Spleen (tissue), 11 donors: ENCODE measurements around the gene ISG20L2. TPM values are rescaled to one million over a fixed set of nuclear protein-coding genes. Genes with fewer than 3 reads are reported as not detected.

Experiments
- DNase-seq: peaks from one replicate; pipeline ENCODE4 v3.0.0-alpha.2; 2020
- H3K27ac ChIP-seq, 8 donors: fragments of 200-600 bp; sonication (generic) in 7 of 8; 1 replicate in 4 of 8; 2 replicates in 4 of 8; pipeline versions ENCODE4 v1.5.0 to v1.8.0; 2016 to 2021; ENCODE audit warnings: inconsistent platforms in 4 of 8, mild to moderate bottlenecking in 4 of 8, moderate library complexity in 1 of 8
- H3K27me3 ChIP-seq, 7 donors: fragments of 200-600 bp; sonication (generic) in 6 of 7; replicated peaks in 1 of 7; 1 replicate in 4 of 7; 2 replicates in 3 of 7; pipeline versions ENCODE4 v1.5.0 to v1.8.0; 2016 to 2021; ENCODE audit warnings: inconsistent platforms in 3 of 7, mild to moderate bottlenecking in 1 of 7
- H3K36me3 ChIP-seq, 6 donors: fragments of 200-600 bp; sonication (generic) in 5 of 6; 1 replicate in 4 of 6; 2 replicates in 2 of 6; pipeline versions ENCODE4 v1.5.0 to v1.8.0; 2016 to 2021; ENCODE audit warnings: inconsistent platforms in 2 of 6
- H3K4me1 ChIP-seq, 6 donors: fragments of 200-600 bp; sonication (generic) in 5 of 6; 1 replicate in 3 of 6; 2 replicates in 3 of 6; pipeline versions ENCODE4 v1.5.0 to v1.8.0; 2016 to 2021; ENCODE audit warnings: inconsistent platforms in 3 of 6
- H3K4me3 ChIP-seq, 8 donors: fragments of 200-600 bp; sonication (generic) in 7 of 8; 1 replicate in 4 of 8; 2 replicates in 4 of 8; pipeline versions ENCODE4 v1.5.0 to v1.8.0; 2016 to 2021; ENCODE audit warnings: inconsistent platforms in 4 of 8, mild to moderate bottlenecking in 4 of 8, moderate library complexity in 2 of 8
- H3K9me3 ChIP-seq, 8 donors: fragments of 200-600 bp; sonication (generic) in 7 of 8; 1 replicate in 4 of 8; 2 replicates in 4 of 8; pipeline versions ENCODE4 v1.5.0 to v1.8.0; 2016 to 2021; ENCODE audit warnings: inconsistent platforms in 4 of 8
- CTCF ChIP-seq, 11 experiments: fragments of 200-600 bp in 7 of 11; fragments of 450-650 bp in 4 of 11; sonication (generic) in 4 of 11; IDR thresholded peaks in 8 of 11; conservative IDR thresholded peaks in 3 of 11; 1 replicate in 7 of 11; 2 replicates in 4 of 11; pipeline versions ENCODE4 v1.4.0 to v1.8.0; 2016 to 2021; ENCODE audit warnings: antibody characterized with exemption in 11 of 11, inconsistent platforms in 4 of 11, mild to moderate bottlenecking in 1 of 11
- POLR2A ChIP-seq, 3 donors: fragments of 450-650 bp; IDR thresholded peaks; one replicate each; pipeline ENCODE4 v1.5.1; 2017; ENCODE audit warnings: antibody characterized with exemption in 3 of 3, mild to moderate bottlenecking in 1 of 3
- POLR2AphosphoS5 ChIP-seq, 3 donors: sonication (generic); formaldehyde crosslinking; IDR thresholded peaks; one replicate each; pipeline ENCODE4 v1.5.1; 2017; ENCODE audit warnings: antibody characterized with exemption in 3 of 3
- WGBS, 5 donors: extraction: QIAGEN DNeasy Blood & Tissue Kit in 3 of 5; methylation state at CpG; one replicate each; pipeline versions ENCODE4 v1.1.5 to v1.1.7; 2013 to 2018; 5-methylcytosine and 5-hydroxymethylcytosine counted together
- intact Hi-C: fragments of 100-400 bp; cut with DNase I; formaldehyde crosslinking; loops from one replicate; pipeline ENCODE4 v1.15.0; 2023; ENCODE audit warnings: low total_unique reads
- polyA plus RNA-seq, 3 donors: library from polyadenylated mRNA; stranded (reverse); fragments of 200-250 nt; gene quantifications; one replicate each; pipeline ENCODE4 v1.2.1, GENCODE V29; 2013
- total RNA-seq, 7 donors: library from RNA; depleted of rRNA in 3 of 7; stranded (reverse); fragments of >200 nt in 3 of 7; fragmentation: NEBNext Ultra II Directional in 4 of 7; extraction: Animal tissue kit (Norgen Biotek cat#: 25700) in 4 of 7; gene quantifications; one replicate each; pipeline versions ENCODE4 v1.1.0 to v1.2.1, GENCODE V29; 2016 to 2021
- donor health status: healthy with polysubstance abuse.
- donor health status: DM: no; HTN: no; CAD: no; lungs with moderate emphysema.
- donor health status: DM: no; HTN: no; CAD: no.
- donor health status: Bipolar disorder and iron deficiency.
- donor health status: healthy.
- donor health status: DM: no; HTN: no; CAD: no.
- donor health status: DM: yes; HTN: yes; CAD: no.

Gene ISG20L2
- total and polyA plus RNA-seq, 10 donors: 6.6 to 46.7 (median 27.8) TPM

DNA sequence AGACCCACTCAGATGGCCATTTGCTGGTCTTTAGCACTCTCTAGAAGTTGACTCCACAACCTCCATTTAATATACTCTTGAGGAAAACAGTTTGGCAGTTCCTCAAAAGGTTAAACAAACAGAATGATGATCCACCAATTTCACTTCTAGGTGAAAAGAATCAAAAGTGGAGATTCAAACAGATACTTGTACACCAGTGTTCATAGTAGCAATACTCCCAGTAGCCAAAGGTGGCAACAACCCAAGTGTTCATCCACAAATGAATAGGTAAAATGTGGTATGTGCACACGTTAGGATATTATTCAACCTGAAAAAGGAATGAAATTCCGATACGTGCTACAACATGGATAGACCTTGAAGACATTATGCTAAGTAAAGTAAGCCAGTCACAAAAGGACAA, 45.0 kb upstream of the ISG20L2 start:
- Histone ChIP-seq H3K4me3 (no peak overlapping the region), H3K27me3 (no peaks in the 10 kb centered on the region), H3K9me3 (no peaks in the 10 kb centered on the region), H3K27ac (peak overlapping the region in 1 of 8 donors; percentile 9), H3K36me3 (peaks cover 0 to 61% (median 4%) of the 10 kb centered on the region in 6 donors), H3K4me1 (peaks cover 28 to 95% (median 72%) of the 10 kb centered on the region in 6 donors)
- TF ChIP-seq POLR2AphosphoS5 (IDR thresholded peaks at IDR 0.05): no peak
- TF ChIP-seq CTCF (IDR thresholded peaks at IDR 0.05 in 8 of 11, conservative IDR thresholded peaks at IDR 0.05 in 3 of 11): no peak
- no peak for TF ChIP-seq POLR2A (IDR thresholded peaks at IDR 0.05)
- DNase-seq: no peak
- 82 to 88% (median 84%) methylated on average over 3 of the region's 3 CpGs for WGBS, 5 donors
- intact Hi-C loops: no loop called here

DNA sequence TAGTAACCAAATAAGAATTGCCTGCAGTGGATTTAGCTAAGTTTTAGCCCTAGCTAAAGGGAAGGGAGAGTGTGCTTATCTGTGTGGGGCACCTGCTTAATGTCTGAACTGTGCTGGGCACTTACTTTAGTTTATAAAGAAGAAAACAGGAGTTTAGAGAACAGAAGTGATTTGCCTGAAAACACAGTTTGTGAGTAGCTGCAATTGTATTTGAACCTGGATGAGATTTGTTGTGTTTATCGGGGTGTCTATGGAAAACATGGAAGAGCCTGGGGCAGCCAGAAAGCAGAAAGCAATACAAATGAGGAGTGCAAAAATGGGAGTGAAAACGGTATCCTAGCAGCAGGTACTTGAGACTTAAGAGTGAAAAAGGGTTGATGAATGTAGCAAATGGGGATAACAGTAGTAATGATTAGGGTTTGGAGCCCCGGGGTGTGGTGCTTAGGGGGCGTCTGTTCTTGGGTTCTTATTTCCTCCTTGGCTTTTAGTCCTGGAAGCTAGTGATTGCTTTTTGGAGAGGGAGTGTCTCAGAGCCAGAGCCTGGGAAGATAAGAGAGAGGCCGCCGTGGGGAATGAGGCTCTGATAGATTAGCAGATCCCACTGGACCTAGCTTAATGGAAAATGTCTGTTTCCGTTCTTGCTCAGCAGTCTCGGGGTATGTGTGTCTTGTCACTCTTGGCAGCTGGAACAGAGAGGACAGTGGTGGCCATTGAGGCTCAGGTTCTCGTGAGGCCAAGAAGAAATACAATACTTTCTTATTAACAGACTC, 44.3 kb upstream of the ISG20L2 start:
- intact Hi-C loops: no loop called here
- Histone ChIP-seq H3K36me3 (peaks cover 0 to 54% (median 4%) of the 10 kb centered on the region in 6 donors), H3K4me1 (peaks cover 34 to 95% (median 75%) of the 10 kb centered on the region in 6 donors), H3K27me3 (no peaks in the 10 kb centered on the region), H3K27ac (peak overlapping the region in 1 of 8 donors; percentile 9), H3K4me3 (no peak overlapping the region), H3K9me3 (no peaks in the 10 kb centered on the region)
- 57 to 77% (median 73%) methylated on average over 9 of the region's 9 CpGs for WGBS, 5 donors
- DNase-seq: no peak
- TF ChIP-seq POLR2AphosphoS5 (IDR thresholded peaks at IDR 0.05) (no peak), CTCF (IDR thresholded peaks at IDR 0.05 in 8 of 11, conservative IDR thresholded peaks at IDR 0.05 in 3 of 11) (no peak), POLR2A (IDR thresholded peaks at IDR 0.05) (no peak)

- no peaks in the 10 kb centered on the region for H3K27me3 ChIP-seq
- H3K27ac ChIP-seq: no peak overlapping the region
- intact Hi-C loops: no loop called here
- WGBS, 5 donors: 86 to 96% (median 92%) methylated on average over 3 of the region's 3 CpGs
- no peaks in the 10 kb centered on the region for H3K9me3 ChIP-seq
- H3K4me1 ChIP-seq: peaks cover 29 to 90% (median 70%) of the 10 kb centered on the region in 6 donors
- TF ChIP-seq POLR2AphosphoS5 (IDR thresholded peaks at IDR 0.05) (no peak), POLR2A (IDR thresholded peaks at IDR 0.05) (no peak)
- DNase-seq: no peak
- no peak overlapping the region for H3K4me3 ChIP-seq
- peaks cover 0 to 53% (median 4%) of the 10 kb centered on the region in 6 donors for H3K36me3 ChIP-seq
Observed at GRCh38 chr1:156772222-156772621, 43.7 kb upstream of the ISG20L2 start.

- TF ChIP-seq POLR2AphosphoS5 (IDR thresholded peaks at IDR 0.05) (no peak), POLR2A (IDR thresholded peaks at IDR 0.05) (no peak)
- no peak for DNase-seq
- H3K9me3 ChIP-seq: no peaks in the 10 kb centered on the region
- H3K27ac ChIP-seq: peak overlapping the region in 5 of 8 donors; percentile 90 to 97 (median 96)
- H3K27me3 ChIP-seq: no peaks in the 10 kb centered on the region
- WGBS, 5 donors: 31 to 47% (median 41%) methylated on average over 8 of the region's 8 CpGs
- peaks cover 0 to 38% (median 4%) of the 10 kb centered on the region in 6 donors for H3K36me3 ChIP-seq
- H3K4me3 ChIP-seq: peak overlapping the region; percentile 58 to 96 (median 78)
- H3K4me1 ChIP-seq: peaks cover 33 to 74% (median 64%) of the 10 kb centered on the region in 6 donors
- intact Hi-C loops: no loop called here
Observed at GRCh38 chr1:156768610-156769295, 40.2 kb upstream of the ISG20L2 start.
